HepG2 (cell line): ENCODE measurements around the gene JAZF1. TPM values are rescaled to one million over a fixed set of nuclear protein-coding genes. Genes with fewer than 3 reads are reported as not detected.

ENCODE experiments used
- ATAC-seq: fragments of 200-7000 bp; cut with Tn5 transposase; 3 replicates; pipeline ENCODE4 v1.9.1; 2020; ENCODE audit warnings: mild to moderate bottlenecking, moderate library complexity
- BruUV-seq: library from RNA; stranded (reverse); fragments of 400-500 nt; replicated peaks from 2 replicates; lab custom pipeline; 2021; lab: Mats Ljungman, UMichigan
- CTCF ChIA-PET: fragments of 300-600 bp; formaldehyde crosslinking; extraction: SDS; loops from one replicate; lab custom pipeline; 2021; ENCODE audit warnings: low total read pairs, inconsistent platforms, low intra/inter-chr PET ratio; lab: Yijun Ruan, JAX
- POLR2A ChIA-PET: fragments of 350-600 bp; sonication (Branson Sonifier 250); formaldehyde crosslinking; loops from one replicate; lab custom pipeline; 2020; ENCODE audit warnings: antibody characterized with exemption, inconsistent platforms; lab: Yijun Ruan, JAX
- DNase-seq: peaks from one replicate; pipeline ENCODE4 v3.0.0-alpha.2; 2015; ENCODE audit warnings: low spot score
- FAIRE-seq: peaks from 3 replicates; lab custom pipeline; 2011; peaks lifted over from hg19 to GRCh38; lab: Jason Lieb, UNC
- H2AFZ ChIP-seq: one replicate; pipeline ENCODE4 v1.6.1; 2011; ENCODE audit warnings: low read length, inconsistent platforms
- H3K27ac ChIP-seq: fragments of 300-600 bp; 3 replicates; pipeline ENCODE4 v1.8.0; 2011; ENCODE audit warnings: mixed run types, mild to moderate bottlenecking, mixed read lengths, low read length, inconsistent platforms; ENCODE audit not compliant: insufficient read depth; ENCODE audit errors: extremely low read length
- H3K27me3 ChIP-seq, 2 experiments: fragments of 200-600 bp in 1 of 2; 2 replicates in 1 of 2; 3 replicates in 1 of 2; pipeline versions ENCODE4 v1.6.0 to v1.8.0; 2011; ENCODE audit warnings: low read length in 2 of 2, mild to moderate bottlenecking in 2 of 2, moderate library complexity in 2 of 2, inconsistent platforms in 1 of 2; ENCODE audit not compliant: insufficient read depth in 2 of 2, control insufficient read depth in 1 of 2
- H3K36me3 ChIP-seq, 2 experiments: fragments of 200-600 bp in 1 of 2; replicated peaks in 1 of 2; 2 replicates in 1 of 2; 3 replicates in 1 of 2; pipeline versions ENCODE4 v1.5.1 to v1.8.0; 2011; ENCODE audit warnings: low read length in 2 of 2, inconsistent platforms in 1 of 2; ENCODE audit not compliant: insufficient read depth in 2 of 2, control insufficient read depth in 1 of 2
- H3K4me1 ChIP-seq: 2 replicates; pipeline ENCODE4 v1.5.1; 2012; ENCODE audit warnings: low read length, inconsistent platforms; ENCODE audit not compliant: insufficient read depth
- H3K4me2 ChIP-seq: 2 replicates; pipeline ENCODE4 v1.6.0; 2011; ENCODE audit warnings: low read depth, low read length, inconsistent platforms
- H3K4me3 ChIP-seq, 3 experiments: fragments of 200-600 bp in 1 of 3; sonication (generic), shearing (Covaris generic) in 1 of 3; replicated peaks in 1 of 3; 2 replicates each; pipeline ENCODE4 v1.5.1; 2011 to 2016; ENCODE audit warnings: low read length in 3 of 3, inconsistent platforms in 2 of 3, low read depth in 2 of 3, mild to moderate bottlenecking in 2 of 3, control low read depth in 1 of 3, mixed read lengths in 1 of 3; ENCODE audit not compliant: insufficient read depth in 1 of 3
- H3K79me2 ChIP-seq: one replicate; pipeline ENCODE4 v1.6.1; 2011; ENCODE audit warnings: low read length, inconsistent platforms; ENCODE audit not compliant: insufficient read depth
- H3K9ac ChIP-seq: 2 replicates; pipeline ENCODE4 v1.6.0; 2011; ENCODE audit warnings: mild to moderate bottlenecking, low read depth, low read length, inconsistent platforms; ENCODE audit not compliant: insufficient read depth
- H3K9me3 ChIP-seq: 2 replicates; pipeline ENCODE4 v1.5.1; 2012; ENCODE audit warnings: mild to moderate bottlenecking, low read length
- H4K20me1 ChIP-seq: 2 replicates; pipeline ENCODE4 v1.6.0; 2011; ENCODE audit warnings: inconsistent platforms, mild to moderate bottlenecking, low read length, moderate library complexity; ENCODE audit not compliant: insufficient read depth
- IRF2 ChIP-seq: IDR thresholded peaks from 2 replicates; pipeline ENCODE4 v1.6.1; 2018; ENCODE audit warnings: missing genetic modification reagents, missing compliant biosample characterization
- NFYC ChIP-seq: IDR thresholded peaks from 2 replicates; pipeline ENCODE4 v1.6.1; 2016; ENCODE audit warnings: missing genetic modification reagents, missing compliant biosample characterization
- THYN1 ChIP-seq: sonication (generic); formaldehyde crosslinking; IDR thresholded peaks from 2 replicates; pipeline ENCODE4 v1.8.1; 2023; ENCODE audit warnings: low read depth, mild to moderate bottlenecking, moderate library complexity, missing genetic modification reagents, borderline replicate concordance
- ZNF33B ChIP-seq: sonication (generic); formaldehyde crosslinking; IDR thresholded peaks from 2 replicates; pipeline ENCODE4 v1.5.1; 2020; ENCODE audit warnings: mild to moderate bottlenecking, missing genetic modification reagents
- ZNF782 ChIP-seq: sonication (generic); formaldehyde crosslinking; IDR thresholded peaks from 2 replicates; pipeline ENCODE4 v1.4.0; 2020; ENCODE audit warnings: missing genetic modification reagents, mild to moderate bottlenecking, borderline replicate concordance
- WGBS: methylation state at CpG from one replicate; pipeline ENCODE4 v1.1.6; 2017; ENCODE audit warnings: low lambda C conversion rate; 5-methylcytosine and 5-hydroxymethylcytosine counted together
- in situ Hi-C: cut with HindIII; loops from 2 replicates; pipeline ENCODE4 v1.10.0; 2017; ENCODE audit warnings: low pct_unique_long_range_greater_than_20kb; ENCODE audit not compliant: extremely low pct_ligation_motif_present
- intact Hi-C: fragments of 100-400 bp; cut with micrococcal nuclease; formaldehyde crosslinking; loops from one replicate; pipeline ENCODE4 v1.10.0; 2022; ENCODE audit not compliant: unreplicated experiment
- polyA plus RNA-seq, 8 experiments: library from polyadenylated mRNA; depleted of rRNA in 3 of 8; stranded (reverse) in 7 of 8; unstranded in 1 of 8; fragments of >200 nt; fragmentation: Illumina TruSeq in 4 of 8; extraction: Trizol in 4 of 8; gene quantifications; 2 replicates each; pipeline versions ENCODE4 v1.2.1 to v1.2.3, GENCODE V29; 2011 to 2016; ENCODE audit warnings: low read depth in 4 of 8, missing spikeins in 1 of 8, mixed read lengths in 1 of 8; ENCODE audit not compliant: insufficient read depth in 1 of 8
- total RNA-seq, 5 experiments: library from RNA; depleted of rRNA; stranded (reverse); fragments of >200 nt; fragmentation: Illumina TruSeq; extraction: Trizol; gene quantifications; 2 replicates each; pipeline ENCODE4 v1.2.3, GENCODE V29; 2016; ENCODE audit warnings: low read depth in 1 of 5
- TF ChIP-seq, protein P1 (sequence below): sonication (generic); formaldehyde crosslinking; IDR thresholded peaks from 2 replicates; pipeline ENCODE4 v1.4.0; 2020; ENCODE audit warnings: missing genetic modification reagents

JAZF1 gene
- total and polyA plus RNA-seq, 2 of the 13 experiments (the other 11 are each of a cell fraction or from before 2014, with no cell fraction given), result not detected

DNA sequence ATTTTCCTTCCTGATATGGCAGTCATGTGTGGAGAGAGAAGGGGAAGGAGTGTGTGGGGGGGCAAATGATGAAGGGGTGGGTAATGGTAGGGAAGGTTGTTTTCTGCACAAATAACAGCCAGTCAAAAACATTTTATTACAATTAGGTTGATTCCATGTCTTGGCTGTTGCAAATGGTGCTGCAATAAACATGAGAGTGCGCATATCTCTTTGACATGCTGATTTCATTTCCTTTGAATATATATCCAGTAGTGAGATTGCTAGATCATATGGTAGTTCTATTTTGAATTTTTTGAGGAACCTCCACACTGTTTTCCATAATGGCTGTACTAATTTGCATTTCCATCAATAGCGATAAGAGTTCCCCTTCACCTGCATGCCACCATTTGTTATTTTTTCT is 10.6 kb upstream of the JAZF1 start:
- in situ Hi-C loops (no loop called here), intact Hi-C loops (no loop called here)
- Histone ChIP-seq H3K79me2 (no peaks in the 10 kb centered on the region), H3K27me3 (peaks cover 1 to 8% of the 10 kb centered on the region in 2 experiments; a peak in 2 of 5 replicates), H3K36me3 (no peaks in the 10 kb centered on the region), H3K4me1 (no peaks in the 10 kb centered on the region), H2AFZ (no peak overlapping the region), H3K27ac (no peak overlapping the region), H3K4me2 (no peak overlapping the region), H3K9me3 (no peaks in the 10 kb centered on the region), H3K9ac (no peak overlapping the region), H3K4me3 (no peak overlapping the region), H4K20me1 (no peaks in the 10 kb centered on the region)
- no peak for FAIRE-seq
- no peak for DNase-seq
- WGBS, result 56% methylated on average over 2 of the region's 2 CpGs
- ChIA-PET CTCF (no interaction called here), POLR2A (no interaction called here)
- BruUV-seq, result no TSS peak
- TF ChIP-seq ZNF782 (CRISPR knock-in tag) (no peak), THYN1 (CRISPR knock-in tag) (no peak), IRF2 (CRISPR knock-in tag) (no peak), NFYC (CRISPR knock-in tag) (no peak), ZNF33B (CRISPR knock-in tag) (no peak)
- TF ChIP-seq, protein P1, sequence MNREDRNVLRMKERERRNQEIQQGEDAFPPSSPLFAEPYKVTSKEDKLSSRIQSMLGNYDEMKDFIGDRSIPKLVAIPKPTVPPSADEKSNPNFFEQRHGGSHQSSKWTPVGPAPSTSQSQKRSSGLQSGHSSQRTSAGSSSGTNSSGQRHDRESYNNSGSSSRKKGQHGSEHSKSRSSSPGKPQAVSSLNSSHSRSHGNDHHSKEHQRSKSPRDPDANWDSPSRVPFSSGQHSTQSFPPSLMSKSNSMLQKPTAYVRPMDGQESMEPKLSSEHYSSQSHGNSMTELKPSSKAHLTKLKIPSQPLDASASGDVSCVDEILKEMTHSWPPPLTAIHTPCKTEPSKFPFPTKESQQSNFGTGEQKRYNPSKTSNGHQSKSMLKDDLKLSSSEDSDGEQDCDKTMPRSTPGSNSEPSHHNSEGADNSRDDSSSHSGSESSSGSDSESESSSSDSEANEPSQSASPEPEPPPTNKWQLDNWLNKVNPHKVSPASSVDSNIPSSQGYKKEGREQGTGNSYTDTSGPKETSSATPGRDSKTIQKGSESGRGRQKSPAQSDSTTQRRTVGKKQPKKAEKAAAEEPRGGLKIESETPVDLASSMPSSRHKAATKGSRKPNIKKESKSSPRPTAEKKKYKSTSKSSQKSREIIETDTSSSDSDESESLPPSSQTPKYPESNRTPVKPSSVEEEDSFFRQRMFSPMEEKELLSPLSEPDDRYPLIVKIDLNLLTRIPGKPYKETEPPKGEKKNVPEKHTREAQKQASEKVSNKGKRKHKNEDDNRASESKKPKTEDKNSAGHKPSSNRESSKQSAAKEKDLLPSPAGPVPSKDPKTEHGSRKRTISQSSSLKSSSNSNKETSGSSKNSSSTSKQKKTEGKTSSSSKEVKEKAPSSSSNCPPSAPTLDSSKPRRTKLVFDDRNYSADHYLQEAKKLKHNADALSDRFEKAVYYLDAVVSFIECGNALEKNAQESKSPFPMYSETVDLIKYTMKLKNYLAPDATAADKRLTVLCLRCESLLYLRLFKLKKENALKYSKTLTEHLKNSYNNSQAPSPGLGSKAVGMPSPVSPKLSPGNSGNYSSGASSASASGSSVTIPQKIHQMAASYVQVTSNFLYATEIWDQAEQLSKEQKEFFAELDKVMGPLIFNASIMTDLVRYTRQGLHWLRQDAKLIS, result no peak
- ATAC-seq, result no peak
